Measurements from ENCODE around the gene SECISBP2. TPM values are rescaled to one million over a fixed set of nuclear protein-coding genes. Genes with fewer than 3 reads are reported as not detected.

Gene SECISBP2
- total and polyA plus RNA-seq, 4 donors: 26.6 to 112 (median 43.0) TPM

GRCh38 chr9:89377411-89377810, 59.1 kb downstream of the SECISBP2 start:
- no peaks in the 10 kb centered on the region for H3K27me3 ChIP-seq (ENCODE audit: control insufficient read depth in 3 of 3, insufficient read depth in 3 of 3, low read length in 2 of 3)
- peaks cover 0 to 13% (median 0%) of the 10 kb centered on the region in 5 donors for H3K4me1 ChIP-seq (ENCODE audit: control insufficient read depth in 5 of 5, insufficient read depth in 5 of 5, low read length in 5 of 5)
- H3K9me3 ChIP-seq (ENCODE audit: control insufficient read depth in 4 of 4, insufficient read depth in 3 of 4, low read length in 3 of 4): no peaks in the 10 kb centered on the region
- no peak overlapping the region for H3K27ac ChIP-seq (ENCODE audit: low read depth in 1 of 2, low read length in 1 of 2)
- ATAC-seq (ENCODE audit: insufficient read depth, low FRiP score) (no peak), DNase-seq (no peak)
- H3K9ac ChIP-seq (ENCODE audit: insufficient read depth in 1 of 2, low read length in 2 of 2): no peak overlapping the region
- H3K4me3 ChIP-seq: no peak overlapping the region
- TF ChIP-seq CTCF (IDR thresholded peaks at IDR 0.05; ENCODE audit: control extremely low read depth, extremely low read depth): no peak
- H3K36me3 ChIP-seq (ENCODE audit: control insufficient read depth in 4 of 4, insufficient read depth in 4 of 4, low read length in 4 of 4): peaks cover 0 to 9% (median 4%) of the 10 kb centered on the region in 4 donors
- WGBS, 2 donors: 67 to 86% methylated on average over 12 of the region's 12 CpGs

GRCh38 chr9:89378541-89378940, 60.2 kb downstream of the SECISBP2 start:
- Histone ChIP-seq H3K9me3 (ENCODE audit: control insufficient read depth in 4 of 4, insufficient read depth in 3 of 4, low read length in 3 of 4) (no peaks in the 10 kb centered on the region), H3K4me3 (no peak overlapping the region), H3K27ac (ENCODE audit: low read depth in 1 of 2, low read length in 1 of 2) (no peak overlapping the region), H3K4me1 (ENCODE audit: control insufficient read depth in 5 of 5, insufficient read depth in 5 of 5, low read length in 5 of 5) (peaks cover 0 to 13% (median 0%) of the 10 kb centered on the region in 5 donors), H3K27me3 (ENCODE audit: control insufficient read depth in 3 of 3, insufficient read depth in 3 of 3, low read length in 2 of 3) (no peaks in the 10 kb centered on the region), H3K9ac (ENCODE audit: insufficient read depth in 1 of 2, low read length in 2 of 2) (no peak overlapping the region), H3K36me3 (ENCODE audit: control insufficient read depth in 4 of 4, insufficient read depth in 4 of 4, low read length in 4 of 4) (peaks cover 0 to 15% (median 4%) of the 10 kb centered on the region in 4 donors)
- no peak for TF ChIP-seq CTCF (IDR thresholded peaks at IDR 0.05; ENCODE audit: control extremely low read depth, extremely low read depth)
- WGBS, 2 donors: 96 to 98% methylated on average over 21 of the region's 21 CpGs
- no peak for DNase-seq
- no peak for ATAC-seq (ENCODE audit: insufficient read depth, low FRiP score)

GRCh38 chr9:89379031-89379430, 60.7 kb downstream of the SECISBP2 start:
- H3K27me3 ChIP-seq (ENCODE audit: control insufficient read depth in 3 of 3, insufficient read depth in 3 of 3, low read length in 2 of 3): no peaks in the 10 kb centered on the region
- DNase-seq (no peak), ATAC-seq (ENCODE audit: insufficient read depth, low FRiP score) (no peak)
- H3K9ac ChIP-seq (ENCODE audit: insufficient read depth in 1 of 2, low read length in 2 of 2): no peak overlapping the region
- peaks cover 0 to 13% (median 0%) of the 10 kb centered on the region in 5 donors for H3K4me1 ChIP-seq (ENCODE audit: control insufficient read depth in 5 of 5, insufficient read depth in 5 of 5, low read length in 5 of 5)
- no peak for TF ChIP-seq CTCF (IDR thresholded peaks at IDR 0.05; ENCODE audit: control extremely low read depth, extremely low read depth)
- no peak overlapping the region for H3K4me3 ChIP-seq
- 94 to 95% methylated on average over 14 of the region's 14 CpGs for WGBS, 2 donors
- H3K27ac ChIP-seq (ENCODE audit: low read depth in 1 of 2, low read length in 1 of 2): no peak overlapping the region
- H3K36me3 ChIP-seq (ENCODE audit: control insufficient read depth in 4 of 4, insufficient read depth in 4 of 4, low read length in 4 of 4): peaks cover 0 to 18% (median 4%) of the 10 kb centered on the region in 4 donors
- no peaks in the 10 kb centered on the region for H3K9me3 ChIP-seq (ENCODE audit: control insufficient read depth in 4 of 4, insufficient read depth in 3 of 4, low read length in 3 of 4)

GRCh38 chr9:89379508-89380115, 61.3 kb downstream of the SECISBP2 start:
- TF ChIP-seq CTCF (IDR thresholded peaks at IDR 0.05; ENCODE audit: control extremely low read depth, extremely low read depth): no peak
- Histone ChIP-seq H3K27me3 (ENCODE audit: control insufficient read depth in 3 of 3, insufficient read depth in 3 of 3, low read length in 2 of 3) (no peaks in the 10 kb centered on the region), H3K9me3 (ENCODE audit: control insufficient read depth in 4 of 4, insufficient read depth in 3 of 4, low read length in 3 of 4) (no peaks in the 10 kb centered on the region), H3K4me1 (ENCODE audit: control insufficient read depth in 5 of 5, insufficient read depth in 5 of 5, low read length in 5 of 5) (peaks cover 0 to 13% (median 0%) of the 10 kb centered on the region in 5 donors), H3K36me3 (ENCODE audit: control insufficient read depth in 4 of 4, insufficient read depth in 4 of 4, low read length in 4 of 4) (peaks cover 0 to 20% (median 4%) of the 10 kb centered on the region in 4 donors), H3K4me3 (no peak overlapping the region), H3K27ac (ENCODE audit: low read depth in 1 of 2, low read length in 1 of 2) (no peak overlapping the region), H3K9ac (ENCODE audit: insufficient read depth in 1 of 2, low read length in 2 of 2) (no peak overlapping the region)
- no peak for ATAC-seq (ENCODE audit: insufficient read depth, low FRiP score)
- 59 to 76% methylated on average over 14 of the region's 14 CpGs for WGBS, 2 donors
- DNase-seq: no peak

Measured in lung (tissue), 12 donors.